SK-N-SH (cell line): ENCODE results near the gene DUS4L. TPM values are rescaled to one million over a fixed set of nuclear protein-coding genes. Genes with fewer than 3 reads are reported as not detected.

Experiments
- CTCF ChIA-PET: fragments of 300-600, 350-600 bp; formaldehyde crosslinking; extraction: SDS; loops from one replicate; lab custom pipeline; 2021; lab: Yijun Ruan, JAX
- POLR2A ChIA-PET: fragments of 350-600 bp; sonication (Branson Sonifier 250); formaldehyde crosslinking; extraction: SDS; loops from one replicate; lab custom pipeline; 2020; ENCODE audit warnings: antibody characterized with exemption, inconsistent platforms; lab: Yijun Ruan, JAX
- DNase-seq: peaks from one replicate; pipeline ENCODE4 v3.0.0; 2012
- H2AFZ ChIP-seq: fragments of 200-600 bp; sonication (generic); 2 replicates; pipeline ENCODE4 v1.8.1; 2016; ENCODE audit warnings: antibody characterized with exemption, mild to moderate bottlenecking, low read depth
- H3F3A ChIP-seq: fragments of 200-600 bp; sonication (generic); replicated peaks from 2 replicates; pipeline ENCODE3; 2016; ENCODE audit warnings: antibody characterized with exemption, mild to moderate bottlenecking; ENCODE audit not compliant: insufficient read depth
- H3K27ac ChIP-seq, 2 experiments: fragments of 200-500 bp in 1 of 2; fragments of 200-600 bp in 1 of 2; sonication (Bioruptor generic) in 1 of 2; sonication (generic), shearing (Covaris generic) in 1 of 2; 2 replicates each; pipeline versions ENCODE4 v1.5.1 to v1.6.1; 2014 to 2016; ENCODE audit warnings: low read depth in 2 of 2, inconsistent platforms in 1 of 2, low read length in 1 of 2, mild to moderate bottlenecking in 1 of 2, mixed read lengths in 1 of 2
- H3K27me3 ChIP-seq: fragments of 200-600 bp; sonication (generic), shearing (Covaris generic); 2 replicates; pipeline ENCODE4 v1.6.1; 2016; ENCODE audit warnings: mixed run types; ENCODE audit not compliant: insufficient read depth
- H3K36me3 ChIP-seq, 2 experiments: fragments of 200-500 bp in 1 of 2; fragments of 200-600 bp in 1 of 2; sonication (Bioruptor generic) in 1 of 2; sonication (generic) in 1 of 2; replicated peaks in 1 of 2; 2 replicates each; pipeline versions ENCODE3 to v1.5.1; 2014 to 2016; ENCODE audit warnings: low read length in 1 of 2, mild to moderate bottlenecking in 1 of 2; ENCODE audit not compliant: insufficient read depth in 2 of 2, control insufficient read depth in 1 of 2
- H3K4me1 ChIP-seq, 2 experiments: fragments of 200-500 bp in 1 of 2; fragments of 200-600 bp in 1 of 2; sonication (Bioruptor generic) in 1 of 2; sonication (generic), shearing (Covaris generic) in 1 of 2; 2 replicates each; pipeline versions ENCODE4 v1.5.1 to v1.6.1; 2014 to 2016; ENCODE audit warnings: low read depth in 1 of 2, low read length in 1 of 2, mixed run types in 1 of 2; ENCODE audit not compliant: insufficient read depth in 2 of 2, control insufficient read depth in 1 of 2
- H3K4me2 ChIP-seq: fragments of 200-600 bp; sonication (generic), shearing (Covaris generic); 2 replicates; pipeline ENCODE4 v1.6.1; 2017; ENCODE audit warnings: mixed run types
- H3K4me3 ChIP-seq, 2 experiments: fragments of 200-500 bp in 1 of 2; fragments of 200-600 bp in 1 of 2; sonication (Bioruptor generic) in 1 of 2; sonication (generic), shearing (Covaris generic) in 1 of 2; 2 replicates each; pipeline versions ENCODE4 v1.5.1 to v1.8.1; 2014 to 2016; ENCODE audit warnings: low read depth in 2 of 2, inconsistent platforms in 1 of 2, low read length in 1 of 2, mild to moderate bottlenecking in 1 of 2, mixed read lengths in 1 of 2, moderate library complexity in 1 of 2
- H3K79me2 ChIP-seq: fragments of 200-600 bp; sonication (generic); 2 replicates; pipeline ENCODE4 v1.8.1; 2017; ENCODE audit warnings: mild to moderate bottlenecking; ENCODE audit not compliant: insufficient read depth
- H3K9ac ChIP-seq: fragments of 200-600 bp; sonication (generic); 2 replicates; pipeline ENCODE4 v1.6.1; 2017; ENCODE audit warnings: mixed run types
- H3K9me2 ChIP-seq: fragments of 200-600 bp; sonication (generic); 2 replicates; pipeline ENCODE4 v1.6.1; 2017; ENCODE audit warnings: mixed run types
- H3K9me3 ChIP-seq: fragments of 200-600 bp; sonication (generic); 2 replicates; pipeline ENCODE4 v1.6.1; 2017; ENCODE audit warnings: mixed run types, mild to moderate bottlenecking, moderate library complexity
- H4K20me1 ChIP-seq: fragments of 200-600 bp; sonication (generic); 2 replicates; pipeline ENCODE4 v1.6.1; 2017; ENCODE audit warnings: mild to moderate bottlenecking, mixed run types; ENCODE audit not compliant: insufficient read depth
- CHD2 ChIP-seq: fragments of 150-350 bp; IDR thresholded peaks from 2 replicates; pipeline ENCODE4 v1.6.1; 2018; ENCODE audit warnings: low read length; ENCODE audit not compliant: partially characterized antibody
- EZH2phosphoT487 ChIP-seq: fragments of 200-600 bp; sonication (generic); IDR thresholded peaks from 2 replicates; pipeline ENCODE4 v1.6.1; 2017; ENCODE audit warnings: low read depth, mixed run types, mild to moderate bottlenecking, antibody characterized with exemption, moderate library complexity, borderline replicate concordance
- FOSL2 ChIP-seq: IDR thresholded peaks from 2 replicates; pipeline ENCODE4 v1.4.0; 2012; ENCODE audit warnings: low read depth, mild to moderate bottlenecking, moderate library complexity, borderline replicate concordance
- GABPA ChIP-seq: IDR thresholded peaks from 2 replicates; pipeline ENCODE4 v1.4.0; 2012; ENCODE audit warnings: low read depth, mild to moderate bottlenecking
- MEF2A ChIP-seq: IDR thresholded peaks from 2 replicates; pipeline ENCODE4 v1.4.0; 2012; ENCODE audit warnings: low read depth, borderline replicate concordance
- MXI1 ChIP-seq: IDR thresholded peaks from 2 replicates; pipeline ENCODE4 v1.6.1; 2012; ENCODE audit warnings: mild to moderate bottlenecking, low read depth, low read length, improper control_type of control experiment
- NRF1 ChIP-seq: IDR thresholded peaks from 2 replicates; pipeline ENCODE4 v1.6.1; 2012; ENCODE audit warnings: low read depth, mild to moderate bottlenecking, low read length
- POLR2AphosphoS5 ChIP-seq: IDR thresholded peaks from 2 replicates; pipeline ENCODE4 v1.6.1; 2012; ENCODE audit warnings: low read depth, low read length
- RCOR1 ChIP-seq: fragments of 150-350 bp; IDR thresholded peaks from 2 replicates; pipeline ENCODE4 v1.6.1; 2017; ENCODE audit warnings: antibody characterized with exemption, low read length
- RXRA ChIP-seq: IDR thresholded peaks from 2 replicates; pipeline ENCODE4 v1.4.0; 2012; ENCODE audit warnings: low read depth, mild to moderate bottlenecking, borderline replicate concordance
- SMC3 ChIP-seq: IDR thresholded peaks from 2 replicates; pipeline ENCODE4 v1.6.1; 2012; ENCODE audit warnings: low read depth, low read length, improper control_type of control experiment
- TEAD4 ChIP-seq: IDR thresholded peaks from 2 replicates; pipeline ENCODE4 v1.4.0; 2012; ENCODE audit warnings: mild to moderate bottlenecking, borderline replicate concordance; ENCODE audit not compliant: insufficient read depth
- YY1 ChIP-seq: IDR thresholded peaks from 2 replicates; pipeline ENCODE4 v1.4.0; 2012; ENCODE audit warnings: low read depth, mild to moderate bottlenecking
- ZBTB33 ChIP-seq: IDR thresholded peaks from 2 replicates; pipeline ENCODE4 v1.4.0; 2012; ENCODE audit warnings: low read depth, borderline replicate concordance
- WGBS: methylation state at CpG from one replicate; pipeline ENCODE4 v1.1.6; 2017; ENCODE audit warnings: low lambda C conversion rate; 5-methylcytosine and 5-hydroxymethylcytosine counted together
- polyA plus RNA-seq, 3 experiments: library from polyadenylated mRNA; depleted of rRNA; stranded (reverse); fragments of >200 nt; gene quantifications; 2 replicates each; pipeline ENCODE4 v1.2.3, GENCODE V29; 2012
- TF ChIP-seq, protein P1 (sequence below): IDR thresholded peaks from 2 replicates; pipeline ENCODE4 v1.4.0; 2012; ENCODE audit warnings: low read depth, borderline replicate concordance
- TF ChIP-seq, protein P2 (sequence below): IDR thresholded peaks from 2 replicates; pipeline ENCODE4; 2012
- TF ChIP-seq, protein P3 (sequence below): fragments of 200-600 bp; sonication (generic); IDR thresholded peaks from 2 replicates; pipeline ENCODE4 v1.6.1; 2017; ENCODE audit warnings: antibody characterized with exemption, mild to moderate bottlenecking, moderate library complexity
- TF ChIP-seq, protein P4 (sequence below): fragments of 150-350 bp; IDR thresholded peaks from 2 replicates; pipeline ENCODE4 v1.6.1; 2016; ENCODE audit warnings: mild to moderate bottlenecking, low read depth, low read length

The DUS4L gene
- polyA plus RNA-seq, 1 of the 3 experiments (the other 2 are of a cell fraction) = 9.7 TPM

DNA sequence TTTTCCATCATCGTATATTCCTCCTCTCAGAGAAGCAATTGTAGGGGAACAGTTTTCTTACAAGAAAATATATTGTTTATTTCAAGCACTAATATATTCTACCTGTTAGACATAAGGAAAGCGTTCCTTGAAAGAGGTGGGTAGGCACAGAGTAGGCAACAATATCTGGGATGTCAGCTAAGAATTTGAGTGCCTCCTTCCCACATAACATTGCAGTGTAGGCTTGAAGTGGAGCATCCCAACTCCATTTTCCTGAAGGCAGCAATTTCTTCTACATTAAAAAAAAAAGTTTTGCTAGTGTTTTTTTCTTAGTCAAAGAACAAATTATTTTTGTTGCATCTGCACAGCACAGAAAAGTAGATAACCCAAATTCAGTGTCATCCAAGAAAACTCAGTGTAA, 37.0 kb downstream of the DUS4L start:
- peaks cover 20% of the 10 kb centered on the region for H3F3A ChIP-seq
- H4K20me1 ChIP-seq = no peaks in the 10 kb centered on the region
- peaks cover 0 to 8% of the 10 kb centered on the region in 2 experiments; a peak in 2 of 4 replicates for H3K4me1 ChIP-seq
- DNase-seq = no peak
- POLR2A ChIA-PET = no interaction called here
- H3K4me3 ChIP-seq = no peak overlapping the region
- TF ChIP-seq, protein P1, sequence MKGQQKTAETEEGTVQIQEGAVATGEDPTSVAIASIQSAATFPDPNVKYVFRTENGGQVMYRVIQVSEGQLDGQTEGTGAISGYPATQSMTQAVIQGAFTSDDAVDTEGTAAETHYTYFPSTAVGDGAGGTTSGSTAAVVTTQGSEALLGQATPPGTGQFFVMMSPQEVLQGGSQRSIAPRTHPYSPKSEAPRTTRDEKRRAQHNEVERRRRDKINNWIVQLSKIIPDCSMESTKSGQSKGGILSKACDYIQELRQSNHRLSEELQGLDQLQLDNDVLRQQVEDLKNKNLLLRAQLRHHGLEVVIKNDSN = no peak
- TF ChIP-seq NRF1 = no peak
- TF ChIP-seq FOSL2 = no peak
- TF ChIP-seq YY1 = no peak
- no peaks in the 10 kb centered on the region for H3K9me2 ChIP-seq
- peaks cover 5% of the 10 kb centered on the region; the same call in 1 of the 2 replicates for H3K79me2 ChIP-seq
- no peak overlapping the region for H3K4me2 ChIP-seq
- 100% methylated on average over 2 of the region's 2 CpGs for WGBS
- H3K9ac ChIP-seq = no peak overlapping the region
- H2AFZ ChIP-seq = no peak overlapping the region
- peaks cover 76 to 91% of the 10 kb centered on the region in 2 experiments for H3K36me3 ChIP-seq
- CTCF ChIA-PET = interaction anchor here (1.1 to 2.0 kb wide), 2 partner anchors 17 to 278 kb away, joined by 3 to 4 read pairs; no protein-coding TSS in a partner anchor
- H3K9me3 ChIP-seq = no peaks in the 10 kb centered on the region
- H3K27me3 ChIP-seq = no peaks in the 10 kb centered on the region
- no peak overlapping the region; a peak in 1 of 4 replicates for H3K27ac ChIP-seq

DNA sequence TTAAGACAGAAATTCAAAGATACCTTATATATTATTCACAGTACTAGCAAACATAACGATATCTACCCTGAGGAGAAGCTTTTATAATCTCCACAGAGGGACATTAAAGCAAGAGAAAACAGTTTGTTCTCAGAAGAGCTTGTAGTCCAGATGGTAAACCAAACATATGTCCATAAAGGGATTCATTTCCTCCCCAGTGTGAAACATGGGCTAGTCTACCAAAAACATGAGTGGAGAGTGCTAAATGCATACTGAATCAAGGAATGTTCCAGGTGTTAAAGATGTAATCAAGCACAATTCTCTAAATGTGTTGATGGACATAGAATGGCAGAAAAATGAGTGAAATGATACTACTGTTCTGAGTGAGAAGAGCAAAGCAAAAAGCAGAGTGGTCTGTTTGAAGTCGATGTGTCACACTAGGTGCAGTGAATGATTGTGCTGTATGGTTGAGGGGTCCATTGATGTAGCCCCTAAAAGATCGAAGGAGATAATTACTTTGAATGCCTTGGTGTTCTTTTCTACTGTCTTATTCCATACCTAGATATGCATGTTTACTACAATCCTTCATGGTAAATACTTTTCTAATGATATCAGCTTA, 41.5 kb downstream of the DUS4L start:
- peaks cover 3 to 20% of the 10 kb centered on the region in 2 experiments; a peak in 2 of 4 replicates for H3K4me1 ChIP-seq
- H3K4me3 ChIP-seq = no peak overlapping the region
- POLR2A ChIA-PET = no interaction called here
- no peaks in the 10 kb centered on the region for H3K27me3 ChIP-seq
- H2AFZ ChIP-seq = no peak overlapping the region
- peaks cover 3% of the 10 kb centered on the region for H3F3A ChIP-seq
- DNase-seq = no peak
- CTCF ChIA-PET = interaction anchor here (0.8 to 1.0 kb wide), 3 partner anchors 13 to 138 kb away, joined by 3 to 5 read pairs (median 5); no protein-coding TSS in a partner anchor
- no peak overlapping the region for H3K9ac ChIP-seq
- no peak overlapping the region for H3K27ac ChIP-seq
- H3K9me2 ChIP-seq = no peaks in the 10 kb centered on the region
- H3K79me2 ChIP-seq = no peaks in the 10 kb centered on the region
- 98% methylated on average over 3 of the region's 3 CpGs for WGBS
- no peak overlapping the region for H3K4me2 ChIP-seq
- H4K20me1 ChIP-seq = no peaks in the 10 kb centered on the region
- peaks cover 41 to 86% of the 10 kb centered on the region in 2 experiments for H3K36me3 ChIP-seq
- H3K9me3 ChIP-seq = no peaks in the 10 kb centered on the region
- TF ChIP-seq, protein P2, sequence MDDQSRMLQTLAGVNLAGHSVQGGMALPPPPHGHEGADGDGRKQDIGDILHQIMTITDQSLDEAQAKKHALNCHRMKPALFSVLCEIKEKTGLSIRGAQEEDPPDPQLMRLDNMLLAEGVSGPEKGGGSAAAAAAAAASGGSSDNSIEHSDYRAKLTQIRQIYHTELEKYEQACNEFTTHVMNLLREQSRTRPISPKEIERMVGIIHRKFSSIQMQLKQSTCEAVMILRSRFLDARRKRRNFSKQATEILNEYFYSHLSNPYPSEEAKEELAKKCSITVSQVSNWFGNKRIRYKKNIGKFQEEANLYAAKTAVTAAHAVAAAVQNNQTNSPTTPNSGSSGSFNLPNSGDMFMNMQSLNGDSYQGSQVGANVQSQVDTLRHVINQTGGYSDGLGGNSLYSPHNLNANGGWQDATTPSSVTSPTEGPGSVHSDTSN = no peak
- TF ChIP-seq RXRA (no peak), EZH2phosphoT487 (no peak), GABPA (no peak), YY1 (no peak), FOSL2 (no peak), RCOR1 (no peak), MXI1 (no peak), CHD2 (no peak), NRF1 (no peak), POLR2AphosphoS5 (no peak), SMC3 (no peak), TEAD4 (no peak), ZBTB33 (no peak), MEF2A (no peak)
- TF ChIP-seq, protein P3, sequence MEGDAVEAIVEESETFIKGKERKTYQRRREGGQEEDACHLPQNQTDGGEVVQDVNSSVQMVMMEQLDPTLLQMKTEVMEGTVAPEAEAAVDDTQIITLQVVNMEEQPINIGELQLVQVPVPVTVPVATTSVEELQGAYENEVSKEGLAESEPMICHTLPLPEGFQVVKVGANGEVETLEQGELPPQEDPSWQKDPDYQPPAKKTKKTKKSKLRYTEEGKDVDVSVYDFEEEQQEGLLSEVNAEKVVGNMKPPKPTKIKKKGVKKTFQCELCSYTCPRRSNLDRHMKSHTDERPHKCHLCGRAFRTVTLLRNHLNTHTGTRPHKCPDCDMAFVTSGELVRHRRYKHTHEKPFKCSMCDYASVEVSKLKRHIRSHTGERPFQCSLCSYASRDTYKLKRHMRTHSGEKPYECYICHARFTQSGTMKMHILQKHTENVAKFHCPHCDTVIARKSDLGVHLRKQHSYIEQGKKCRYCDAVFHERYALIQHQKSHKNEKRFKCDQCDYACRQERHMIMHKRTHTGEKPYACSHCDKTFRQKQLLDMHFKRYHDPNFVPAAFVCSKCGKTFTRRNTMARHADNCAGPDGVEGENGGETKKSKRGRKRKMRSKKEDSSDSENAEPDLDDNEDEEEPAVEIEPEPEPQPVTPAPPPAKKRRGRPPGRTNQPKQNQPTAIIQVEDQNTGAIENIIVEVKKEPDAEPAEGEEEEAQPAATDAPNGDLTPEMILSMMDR = no peak
- TF ChIP-seq, protein P4, sequence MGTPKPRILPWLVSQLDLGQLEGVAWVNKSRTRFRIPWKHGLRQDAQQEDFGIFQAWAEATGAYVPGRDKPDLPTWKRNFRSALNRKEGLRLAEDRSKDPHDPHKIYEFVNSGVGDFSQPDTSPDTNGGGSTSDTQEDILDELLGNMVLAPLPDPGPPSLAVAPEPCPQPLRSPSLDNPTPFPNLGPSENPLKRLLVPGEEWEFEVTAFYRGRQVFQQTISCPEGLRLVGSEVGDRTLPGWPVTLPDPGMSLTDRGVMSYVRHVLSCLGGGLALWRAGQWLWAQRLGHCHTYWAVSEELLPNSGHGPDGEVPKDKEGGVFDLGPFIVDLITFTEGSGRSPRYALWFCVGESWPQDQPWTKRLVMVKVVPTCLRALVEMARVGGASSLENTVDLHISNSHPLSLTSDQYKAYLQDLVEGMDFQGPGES = no peak
